ENCODE data around the gene SLC35E4. TPM values are rescaled to one million over a fixed set of nuclear protein-coding genes. Genes with fewer than 3 reads are reported as not detected.

The SLC35E4 gene
- total RNA-seq, 4 donors from 2014 or later, result 8.5 to 19.3 (median 10.9) TPM

DNA sequence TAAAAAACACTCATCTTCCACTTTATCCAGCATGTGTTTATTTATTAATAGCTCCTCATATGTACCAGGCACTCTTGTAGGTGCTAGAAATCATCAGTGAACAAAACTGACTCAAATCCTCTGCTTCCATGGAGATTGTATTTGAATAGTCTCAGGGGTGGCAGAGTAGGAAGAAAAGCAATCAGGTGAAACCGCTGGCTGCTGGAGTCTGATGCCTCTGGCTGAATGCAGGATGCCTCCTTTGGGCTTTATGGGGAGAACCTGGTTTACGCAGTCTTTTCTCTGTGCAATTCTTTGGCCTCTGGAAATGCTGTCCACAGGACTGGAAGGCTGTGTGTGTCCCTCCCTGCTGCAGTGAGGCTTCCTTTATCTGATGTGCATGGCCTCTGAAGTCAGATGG is 46.2 kb downstream of the SLC35E4 start:
- in situ Hi-C loops (cut with MboI; ENCODE audit: low sequenced_read_pairs in 4 of 4), result no loop called here
- no peak for TF ChIP-seq POLR2A (IDR thresholded peaks at IDR 0.05)
- TF ChIP-seq, protein P1, sequence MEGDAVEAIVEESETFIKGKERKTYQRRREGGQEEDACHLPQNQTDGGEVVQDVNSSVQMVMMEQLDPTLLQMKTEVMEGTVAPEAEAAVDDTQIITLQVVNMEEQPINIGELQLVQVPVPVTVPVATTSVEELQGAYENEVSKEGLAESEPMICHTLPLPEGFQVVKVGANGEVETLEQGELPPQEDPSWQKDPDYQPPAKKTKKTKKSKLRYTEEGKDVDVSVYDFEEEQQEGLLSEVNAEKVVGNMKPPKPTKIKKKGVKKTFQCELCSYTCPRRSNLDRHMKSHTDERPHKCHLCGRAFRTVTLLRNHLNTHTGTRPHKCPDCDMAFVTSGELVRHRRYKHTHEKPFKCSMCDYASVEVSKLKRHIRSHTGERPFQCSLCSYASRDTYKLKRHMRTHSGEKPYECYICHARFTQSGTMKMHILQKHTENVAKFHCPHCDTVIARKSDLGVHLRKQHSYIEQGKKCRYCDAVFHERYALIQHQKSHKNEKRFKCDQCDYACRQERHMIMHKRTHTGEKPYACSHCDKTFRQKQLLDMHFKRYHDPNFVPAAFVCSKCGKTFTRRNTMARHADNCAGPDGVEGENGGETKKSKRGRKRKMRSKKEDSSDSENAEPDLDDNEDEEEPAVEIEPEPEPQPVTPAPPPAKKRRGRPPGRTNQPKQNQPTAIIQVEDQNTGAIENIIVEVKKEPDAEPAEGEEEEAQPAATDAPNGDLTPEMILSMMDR (IDR thresholded peaks at IDR 0.05 in 4 of 5, conservative IDR thresholded peaks at IDR 0.05 in 1 of 5), result no peak
- Histone ChIP-seq H3K27me3 (no peaks in the 10 kb centered on the region), H3K4me3 (no peak overlapping the region), H3K27ac (no peak overlapping the region), H3K9me3 (no peaks in the 10 kb centered on the region), H3K4me1 (peaks cover 0 to 6% of the 10 kb centered on the region in 2 donors), H3K36me3 (no peaks in the 10 kb centered on the region)
- intact Hi-C loops (cut with DNase I; ENCODE audit: low total_unique reads), result no loop called here
- no peak for DNase-seq
- ATAC-seq, result no peak

DNA sequence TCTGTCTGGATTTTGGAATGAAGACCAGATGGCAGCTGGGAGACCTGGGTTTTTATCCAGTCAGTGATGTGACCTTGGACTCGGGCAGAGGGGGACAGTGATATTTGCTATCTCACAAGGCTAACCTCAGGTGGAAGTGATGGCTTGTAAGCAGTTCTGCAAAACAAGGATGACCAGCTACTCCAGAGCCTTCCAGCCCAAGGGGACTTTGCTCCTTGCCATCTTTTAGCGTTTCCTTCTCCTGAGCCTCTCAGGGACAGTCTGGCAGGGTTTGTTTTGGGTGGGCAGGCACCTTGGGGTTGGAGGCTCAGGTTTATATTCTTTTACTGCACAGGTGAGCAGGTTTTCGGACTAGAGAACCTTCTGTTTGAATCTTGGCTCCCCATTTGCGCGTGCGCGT is 49.6 kb downstream of the SLC35E4 start:
- TF ChIP-seq, protein P1 (IDR thresholded peaks at IDR 0.05 in 4 of 5, conservative IDR thresholded peaks at IDR 0.05 in 1 of 5), result no peak
- TF ChIP-seq POLR2A (IDR thresholded peaks at IDR 0.05), result no peak
- Histone ChIP-seq H3K4me1 (no peaks in the 10 kb centered on the region), H3K4me3 (no peak overlapping the region), H3K27ac (no peak overlapping the region), H3K36me3 (no peaks in the 10 kb centered on the region), H3K27me3 (no peaks in the 10 kb centered on the region), H3K9me3 (no peaks in the 10 kb centered on the region)
- ATAC-seq (no peak), DNase-seq (no peak)
- in situ Hi-C loops (cut with MboI; ENCODE audit: low sequenced_read_pairs in 4 of 4) (no loop called here), intact Hi-C loops (cut with DNase I; ENCODE audit: low total_unique reads) (no loop called here)

DNA sequence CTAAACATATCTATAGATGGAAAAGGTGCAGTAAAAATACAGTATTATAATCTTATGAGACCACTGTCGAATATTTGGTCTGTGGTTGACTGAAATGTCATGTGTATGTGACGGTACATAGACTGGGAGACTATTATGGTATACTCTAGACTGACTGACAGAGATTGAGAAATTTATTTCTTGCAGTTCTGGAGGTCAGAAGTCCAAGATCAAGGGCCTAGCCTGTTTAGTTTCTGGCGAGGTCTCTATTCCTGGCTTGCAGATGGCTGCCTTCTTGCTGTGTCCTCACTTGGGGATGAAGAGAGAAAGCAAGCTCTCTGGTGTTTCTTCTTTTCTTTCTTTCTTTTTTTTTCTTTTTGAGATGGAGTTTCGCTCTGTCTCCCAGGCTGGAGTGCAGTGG is 51.8 kb downstream of the SLC35E4 start:
- in situ Hi-C loops (cut with MboI; ENCODE audit: low sequenced_read_pairs in 4 of 4), result no loop called here
- Histone ChIP-seq H3K4me3 (no peak overlapping the region), H3K36me3 (no peaks in the 10 kb centered on the region), H3K27ac (no peak overlapping the region), H3K9me3 (no peaks in the 10 kb centered on the region), H3K27me3 (no peaks in the 10 kb centered on the region), H3K4me1 (no peaks in the 10 kb centered on the region)
- ATAC-seq (no peak), DNase-seq (no peak)
- no peak for TF ChIP-seq POLR2A (IDR thresholded peaks at IDR 0.05)
- TF ChIP-seq, protein P1 (IDR thresholded peaks at IDR 0.05 in 4 of 5, conservative IDR thresholded peaks at IDR 0.05 in 1 of 5), result no peak
- intact Hi-C loops (cut with DNase I; ENCODE audit: low total_unique reads), result no loop called here

DNA sequence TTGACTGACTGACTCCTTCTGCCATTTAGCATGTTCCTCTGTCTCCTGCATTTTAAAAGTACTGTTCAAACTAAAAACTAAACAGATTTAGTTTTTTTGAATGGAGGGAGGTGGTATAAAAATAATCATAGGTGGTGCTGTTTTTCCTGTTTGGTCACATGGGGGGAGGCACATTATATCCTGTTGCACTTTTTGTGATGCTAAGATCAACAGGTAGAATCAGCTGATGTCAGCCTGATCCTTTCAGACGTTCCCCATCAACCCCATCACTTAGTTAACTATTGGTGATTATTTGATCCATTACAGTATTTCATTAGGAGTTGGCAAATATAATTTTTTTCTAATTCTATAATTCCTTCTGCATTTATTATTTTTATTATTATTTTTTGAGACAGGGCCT is 54.0 kb downstream of the SLC35E4 start:
- intact Hi-C loops (cut with DNase I; ENCODE audit: low total_unique reads), result loop anchor here (10.0 kb wide), 1 partner anchor 265 kb away; the partner anchor contains the start of gene MTFP1
- in situ Hi-C loops (cut with MboI; ENCODE audit: low sequenced_read_pairs in 4 of 4), result loop anchor here in 1 of 4 donors (10.0 kb wide), 1 partner anchor 55 kb away; the partner anchor contains the start of gene SLC35E4
- Histone ChIP-seq H3K9me3 (no peaks in the 10 kb centered on the region), H3K36me3 (no peaks in the 10 kb centered on the region), H3K4me1 (peaks cover 3 to 5% of the 10 kb centered on the region in 2 donors), H3K4me3 (no peak overlapping the region), H3K27ac (no peak overlapping the region), H3K27me3 (no peaks in the 10 kb centered on the region)
- DNase-seq (no peak), ATAC-seq (no peak)
- no peak for TF ChIP-seq POLR2A (IDR thresholded peaks at IDR 0.05)
- TF ChIP-seq, protein P1 (IDR thresholded peaks at IDR 0.05 in 4 of 5, conservative IDR thresholded peaks at IDR 0.05 in 1 of 5), result no peak

DNA sequence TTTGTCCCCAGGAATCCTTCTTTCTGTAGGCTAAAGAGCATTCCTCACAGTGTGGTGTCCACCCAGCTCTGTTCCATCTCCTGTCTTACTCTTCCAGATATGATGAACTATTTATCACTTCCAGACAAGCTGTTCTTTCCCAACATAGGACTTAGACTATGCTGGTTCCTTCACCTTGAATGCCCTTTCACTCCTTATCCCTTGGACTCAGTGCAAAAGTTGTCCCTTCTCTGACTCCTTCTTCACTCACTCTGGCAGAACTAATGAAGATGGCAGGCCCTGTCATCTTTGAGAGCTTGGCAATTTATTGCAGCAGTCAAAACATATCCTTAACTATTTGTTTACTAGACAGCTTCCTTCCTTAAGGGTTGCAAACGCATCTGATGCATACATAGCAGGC is 55.6 kb downstream of the SLC35E4 start:
- in situ Hi-C loops (cut with MboI; ENCODE audit: low sequenced_read_pairs in 4 of 4), result loop anchor here in 1 of 4 donors (10.0 kb wide), 1 partner anchor 56 kb away; the partner anchor contains the start of gene SLC35E4
- Histone ChIP-seq H3K9me3 (no peaks in the 10 kb centered on the region), H3K27me3 (no peaks in the 10 kb centered on the region), H3K4me1 (peaks cover 5 to 7% of the 10 kb centered on the region in 2 donors), H3K36me3 (no peaks in the 10 kb centered on the region), H3K4me3 (no peak overlapping the region), H3K27ac (no peak overlapping the region)
- TF ChIP-seq POLR2A (IDR thresholded peaks at IDR 0.05), result no peak
- TF ChIP-seq, protein P1 (IDR thresholded peaks at IDR 0.05 in 4 of 5, conservative IDR thresholded peaks at IDR 0.05 in 1 of 5), result no peak
- intact Hi-C loops (cut with DNase I; ENCODE audit: low total_unique reads), result loop anchor here (10.0 kb wide), 1 partner anchor 266 kb away; the partner anchor contains the start of gene MTFP1
- DNase-seq (no peak), ATAC-seq (no peak)

All from gastrocnemius medialis (tissue), 4 donors.